SH-SY5Y (cell line): ENCODE measurements around the gene MUC6.

Source experiments
- GATA2 ChIP-seq: IDR thresholded peaks from 2 replicates; pipeline ENCODE4 v1.6.1; 2011; ENCODE audit warnings: mild to moderate bottlenecking, low read depth, low read length
- GATA3 ChIP-seq: IDR thresholded peaks from 2 replicates; pipeline ENCODE4 v1.6.1; 2011; ENCODE audit warnings: low read depth, mild to moderate bottlenecking, low read length, moderate library complexity

DNA sequence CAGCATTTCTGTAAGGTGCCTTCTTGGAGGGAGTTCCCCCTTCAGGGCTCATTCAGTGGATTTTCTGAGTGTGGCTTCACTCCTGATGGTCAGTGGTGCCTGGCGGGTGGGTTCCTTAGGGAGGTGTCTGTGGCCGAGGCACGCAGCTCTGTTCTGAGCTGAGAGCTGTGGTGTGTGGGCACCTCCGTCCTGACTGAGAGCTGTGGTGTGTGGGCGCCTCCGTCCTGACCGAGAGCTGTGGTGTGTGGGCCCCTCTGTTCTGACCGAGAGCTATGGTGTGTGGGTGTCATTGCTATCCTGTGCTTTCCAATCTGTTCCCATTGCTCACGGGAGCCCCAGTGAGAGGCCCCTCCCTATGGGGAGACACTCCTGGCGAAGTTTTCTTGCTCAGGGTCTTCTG lies 39.8 kb downstream of the MUC6 start:
- TF ChIP-seq GATA2 (no peak), GATA3 (no peak)
